Measurements from ENCODE around the gene FHIT.

- peak; percentile 97 for TF ChIP-seq CTCF (IDR thresholded peaks at IDR 0.05; ENCODE audit: low read depth, low read length, missing input control)
- no peak for TF ChIP-seq ATF3 (IDR thresholded peaks at IDR 0.05)
- no peak for TF ChIP-seq SP1 (IDR thresholded peaks at IDR 0.05)
- peak; percentile 26 for TF ChIP-seq YY1 (IDR thresholded peaks at IDR 0.05)
- TF ChIP-seq MAX (IDR thresholded peaks at IDR 0.05) = no peak
- no peak for TF ChIP-seq TAF1 (conservative IDR thresholded peaks at IDR 0.05)
- TF ChIP-seq RXRA (IDR thresholded peaks at IDR 0.05) = no peak
- TF ChIP-seq RAD21 (IDR thresholded peaks at IDR 0.05) = peak; percentile 89 to 90
- no peak for TF ChIP-seq GABPA (IDR thresholded peaks at IDR 0.05 in 1 of 2, conservative IDR thresholded peaks at IDR 0.05 in 1 of 2)
- no peak for TF ChIP-seq FOXA1 (IDR thresholded peaks at IDR 0.05)
- TF ChIP-seq ZBTB33 (IDR thresholded peaks at IDR 0.05) = no peak
- TF ChIP-seq REST (IDR thresholded peaks at IDR 0.05) = no peak
These were observed 1393.5 kb downstream of the FHIT start for GRCh38 chr3:59857589-59858346.

All from liver (tissue), 3 donors.